A673 (cell line): Measurements from ENCODE around the gene MAST1. TPM values are rescaled to one million over a fixed set of nuclear protein-coding genes. Genes with fewer than 3 reads are reported as not detected.

Source experiments
- BruUV-seq: library from RNA; stranded (reverse); fragments of 400-500 nt; replicated peaks from 2 replicates; lab custom pipeline; 2021; lab: Mats Ljungman, UMichigan
- CTCF ChIA-PET: fragments of 300-600 bp; sonication (Branson Sonifier 250); formaldehyde crosslinking; loops from one replicate; lab custom pipeline; 2022; ENCODE audit warnings: antibody characterized with exemption; lab: Charles Lee
- POLR2A ChIA-PET: fragments of 300-600 bp; sonication (Branson Sonifier 250); formaldehyde crosslinking; loops from one replicate; lab custom pipeline; 2022; ENCODE audit warnings: antibody characterized with exemption; ENCODE audit not compliant: low non-redundant PET; lab: Charles Lee
- DNase-seq: peaks from one replicate; pipeline ENCODE4 v3.0.0-alpha.2; 2015; ENCODE audit warnings: low spot score
- H3K27ac ChIP-seq: fragments of 200-600 bp; sonication (generic); 2 replicates; pipeline ENCODE4 v1.5.1; 2016; ENCODE audit warnings: mixed run types, low read depth, mild to moderate bottlenecking, mixed read lengths, antibody characterized with exemption, low read length; ENCODE audit not compliant: poor library complexity, severe bottlenecking
- H3K27me3 ChIP-seq: fragments of 200-600 bp; sonication (generic); replicated peaks from 2 replicates; pipeline ENCODE4 v1.6.1; 2017; ENCODE audit warnings: mixed run types, low read depth, mild to moderate bottlenecking, mixed read lengths, antibody characterized with exemption, low read length; ENCODE audit not compliant: insufficient read depth, poor library complexity
- H3K36me3 ChIP-seq: fragments of 200-600 bp; sonication (generic); 2 replicates; pipeline ENCODE4 v1.6.1; 2016; ENCODE audit warnings: mixed run types, mild to moderate bottlenecking, mixed read lengths, antibody characterized with exemption, low read length; ENCODE audit not compliant: insufficient read depth, poor library complexity, severe bottlenecking
- H3K4me1 ChIP-seq: fragments of 200-600 bp; sonication (generic); 2 replicates; pipeline ENCODE4 v1.6.1; 2017; ENCODE audit warnings: mixed run types, mild to moderate bottlenecking, mixed read lengths, antibody characterized with exemption, low read length; ENCODE audit not compliant: insufficient read depth, poor library complexity, severe bottlenecking
- H3K4me3 ChIP-seq: fragments of 200-600 bp; sonication (generic); 2 replicates; pipeline ENCODE4 v1.5.1; 2016; ENCODE audit warnings: low read depth, mixed run types, mild to moderate bottlenecking, mixed read lengths, low read length; ENCODE audit not compliant: poor library complexity, severe bottlenecking
- H3K9me3 ChIP-seq: fragments of 200-600 bp; sonication (generic); 2 replicates; pipeline ENCODE4 v1.6.1; 2016; ENCODE audit warnings: mixed run types, low read depth, mild to moderate bottlenecking, mixed read lengths, antibody characterized with exemption, low read length; ENCODE audit not compliant: poor library complexity, severe bottlenecking
- EZH2 ChIP-seq: fragments of 200-600 bp; sonication (generic); IDR thresholded peaks from 2 replicates; pipeline ENCODE4 v1.6.1; 2017; ENCODE audit warnings: borderline replicate concordance, low read depth, mild to moderate bottlenecking, mixed read lengths, antibody characterized with exemption, low read length; ENCODE audit not compliant: poor library complexity, severe bottlenecking
- intact Hi-C: fragments of 100-400 bp; cut with micrococcal nuclease; formaldehyde crosslinking; loops from one replicate; pipeline ENCODE4 v1.10.0; 2022; ENCODE audit not compliant: unreplicated experiment
- total RNA-seq: library from RNA; stranded (reverse); gene quantifications from 2 replicates; pipeline ENCODE4 v1.2.3, GENCODE V29; 2021
- TF ChIP-seq, protein P1 (sequence below): fragments of 300-800, 200-600 bp; sonication (generic); conservative IDR thresholded peaks from 2 replicates; pipeline ENCODE4 v1.5.1; 2017; ENCODE audit warnings: low read depth, mild to moderate bottlenecking, antibody characterized with exemption, low read length, moderate library complexity, mixed read lengths

Gene MAST1
- total RNA-seq, 1 experiment from 2014 or later, result 22.2 TPM

GRCh38 chr19:12899891-12900518, 61.7 kb downstream of the MAST1 start:
- H3K27me3 ChIP-seq, result no peaks in the 10 kb centered on the region
- no peak for DNase-seq
- no peaks in the 10 kb centered on the region for H3K4me1 ChIP-seq
- BruUV-seq, result no TSS peak
- H3K36me3 ChIP-seq, result peaks cover 14% of the 10 kb centered on the region
- H3K27ac ChIP-seq, result no peak overlapping the region
- ChIA-PET CTCF (no interaction called here), POLR2A (no interaction called here)
- intact Hi-C loops, result no loop called here
- no peaks in the 10 kb centered on the region for H3K9me3 ChIP-seq
- TF ChIP-seq, protein P1, sequence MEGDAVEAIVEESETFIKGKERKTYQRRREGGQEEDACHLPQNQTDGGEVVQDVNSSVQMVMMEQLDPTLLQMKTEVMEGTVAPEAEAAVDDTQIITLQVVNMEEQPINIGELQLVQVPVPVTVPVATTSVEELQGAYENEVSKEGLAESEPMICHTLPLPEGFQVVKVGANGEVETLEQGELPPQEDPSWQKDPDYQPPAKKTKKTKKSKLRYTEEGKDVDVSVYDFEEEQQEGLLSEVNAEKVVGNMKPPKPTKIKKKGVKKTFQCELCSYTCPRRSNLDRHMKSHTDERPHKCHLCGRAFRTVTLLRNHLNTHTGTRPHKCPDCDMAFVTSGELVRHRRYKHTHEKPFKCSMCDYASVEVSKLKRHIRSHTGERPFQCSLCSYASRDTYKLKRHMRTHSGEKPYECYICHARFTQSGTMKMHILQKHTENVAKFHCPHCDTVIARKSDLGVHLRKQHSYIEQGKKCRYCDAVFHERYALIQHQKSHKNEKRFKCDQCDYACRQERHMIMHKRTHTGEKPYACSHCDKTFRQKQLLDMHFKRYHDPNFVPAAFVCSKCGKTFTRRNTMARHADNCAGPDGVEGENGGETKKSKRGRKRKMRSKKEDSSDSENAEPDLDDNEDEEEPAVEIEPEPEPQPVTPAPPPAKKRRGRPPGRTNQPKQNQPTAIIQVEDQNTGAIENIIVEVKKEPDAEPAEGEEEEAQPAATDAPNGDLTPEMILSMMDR, result no peak
- TF ChIP-seq EZH2, result no peak
- no peak overlapping the region for H3K4me3 ChIP-seq

DNA sequence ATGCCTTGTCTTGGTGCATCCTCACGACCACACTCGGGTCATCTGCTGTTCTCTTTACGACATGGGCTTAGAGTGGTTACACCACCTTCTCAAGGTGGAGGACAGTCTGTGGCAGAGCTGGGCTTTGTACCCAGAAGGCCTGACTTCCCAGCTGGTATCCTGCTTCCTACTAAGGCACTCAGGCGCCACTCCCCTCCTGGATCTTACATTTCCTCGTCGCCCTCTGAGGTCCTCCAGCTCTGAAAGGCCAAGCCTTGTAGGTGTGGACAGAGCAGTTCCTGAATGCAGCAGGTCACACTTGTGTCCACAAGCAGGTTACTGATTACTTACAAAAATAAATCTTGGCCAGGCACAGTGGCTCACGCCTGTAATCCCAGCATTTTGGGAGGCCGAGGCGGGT, 68.9 kb downstream of the MAST1 start:
- BruUV-seq, result no TSS peak

GRCh38 chr19:12912571-12912970, 74.3 kb downstream of the MAST1 start:
- peak overlapping the region; percentile 8 for H3K4me3 ChIP-seq
- H3K27me3 ChIP-seq, result no peaks in the 10 kb centered on the region
- no TSS peak for BruUV-seq
- H3K4me1 ChIP-seq, result peaks cover 26% of the 10 kb centered on the region
- H3K27ac ChIP-seq, result peak overlapping the region; percentile 76
- intact Hi-C loops, result no loop called here
- POLR2A ChIA-PET, result interaction anchor here (0.7 kb wide), 1 partner anchor 22 kb away, joined by 8 read pairs; the partner anchor contains the start of gene GCDH
- no peak for DNase-seq
- TF ChIP-seq, protein P1, result no peak
- TF ChIP-seq EZH2, result no peak
- no peaks in the 10 kb centered on the region for H3K9me3 ChIP-seq
- no peaks in the 10 kb centered on the region for H3K36me3 ChIP-seq
- CTCF ChIA-PET, result interaction anchor here (1.5 kb wide), 1 partner anchor 27 kb away, joined by 3 read pairs; no protein-coding TSS in a partner anchor

More for the DNA sequence above, 68.9 kb downstream of the MAST1 start:
- TF ChIP-seq EZH2, result no peak
- TF ChIP-seq, protein P1, result no peak
- H3K27ac ChIP-seq, result no peak overlapping the region
- ChIA-PET POLR2A (no interaction called here), CTCF (interaction anchor here (0.6 kb wide), 2 partner anchors 9 to 1597 kb away, joined by 3 to 8 read pairs; no protein-coding TSS in a partner anchor)
- no peaks in the 10 kb centered on the region for H3K27me3 ChIP-seq
- no peaks in the 10 kb centered on the region for H3K36me3 ChIP-seq
- H3K9me3 ChIP-seq, result no peaks in the 10 kb centered on the region
- H3K4me3 ChIP-seq, result no peak overlapping the region
- no peak for DNase-seq
- H3K4me1 ChIP-seq, result peaks cover 4% of the 10 kb centered on the region
- intact Hi-C loops, result no loop called here
